Right lung (tissue), 10 donors: ENCODE results near the gene RAB44. TPM values are rescaled to one million over a fixed set of nuclear protein-coding genes. Genes with fewer than 3 reads are reported as not detected.
"Not testable (repeated sequence)": the region's sequence is repeated elsewhere in the genome, so short reads cannot be mapped to it uniquely, and the experiment has no call there.

Experiments
- DNase-seq, 2 donors: peaks; one replicate each; pipeline ENCODE4 v3.0.0-alpha.2; 2013
- long read RNA-seq, 8 donors: transcript quantifications; one replicate each; lab custom pipeline, GENCODE V29; 2026
- polyA plus RNA-seq, 5 donors: library from polyadenylated mRNA; unstranded; fragments of 120-200 nt; gene quantifications; one replicate each; pipeline versions ENCODE4 v1.2.1 to v1.2.3, GENCODE V29; 2013; ENCODE audit warnings: inconsistent platforms in 1 of 5, low replicate concordance in 1 of 5; ENCODE audit not compliant: insufficient read length in 5 of 5, insufficient read depth in 1 of 5

The RAB44 gene, protein sequence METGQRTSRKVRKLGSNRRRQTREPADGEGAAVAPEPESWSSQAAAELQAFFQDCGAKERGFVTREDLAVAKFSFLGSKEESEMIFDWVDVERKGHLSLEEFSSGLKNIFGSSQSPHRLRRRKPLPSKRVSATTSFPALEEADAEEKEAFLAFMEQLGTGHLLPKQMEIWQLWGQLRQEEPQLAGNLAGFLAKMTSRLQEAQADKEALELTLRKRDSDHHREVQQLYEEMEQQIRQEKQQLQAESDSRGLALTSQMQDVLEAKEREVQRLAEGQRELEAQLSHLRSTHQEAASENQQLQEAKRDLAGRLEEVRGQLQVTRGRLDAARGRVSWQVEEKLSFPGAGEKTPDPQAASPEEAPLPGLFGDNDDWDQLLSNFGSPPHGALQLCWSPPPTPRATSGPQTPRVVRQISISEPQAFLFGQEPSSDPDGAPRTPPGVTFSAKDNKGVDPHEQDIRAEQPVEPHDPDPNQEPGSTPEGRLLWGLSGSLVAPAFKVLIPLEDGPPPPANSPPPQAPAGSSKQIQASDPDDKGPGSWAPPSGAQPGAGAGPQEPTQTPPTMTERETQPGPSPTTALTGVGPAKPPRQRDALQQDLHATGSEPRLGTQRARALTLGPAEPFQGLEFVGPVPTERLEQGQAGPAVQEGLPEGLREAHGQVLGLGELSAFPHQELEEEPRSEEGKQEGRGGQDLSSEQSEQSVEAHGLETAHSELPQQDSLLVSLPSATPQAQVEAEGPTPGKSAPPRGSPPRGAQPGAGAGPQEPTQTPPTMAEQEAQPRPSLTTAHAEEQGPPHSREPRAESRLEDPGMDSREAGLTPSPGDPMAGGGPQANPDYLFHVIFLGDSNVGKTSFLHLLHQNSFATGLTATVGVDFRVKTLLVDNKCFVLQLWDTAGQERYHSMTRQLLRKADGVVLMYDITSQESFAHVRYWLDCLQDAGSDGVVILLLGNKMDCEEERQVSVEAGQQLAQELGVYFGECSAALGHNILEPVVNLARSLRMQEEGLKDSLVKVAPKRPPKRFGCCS
- under 1 TPM; 0.09 to 0.17 (median 0.12) TPM for polyA plus RNA-seq
- long read RNA-seq, donor 1, result 0 reads
- long read RNA-seq, donor 2, result 0 reads
- long read RNA-seq, donor 3, result 0 reads
- long read RNA-seq, donor 4, result 0 reads
- long read RNA-seq, donor 5, result 0 reads
- long read RNA-seq, donor 6, result 0 reads
- long read RNA-seq, donor 7, result 0 reads
- long read RNA-seq, donor 8, result 0 reads

- no peak for DNase-seq
These were observed at the start of gene RAB44 for GRCh38 chr6:36697481-36697903. Gene RAB44, plus strand, starts transcription at chr6:36697826. Its CDS starts 6,410 bp downstream, at chr6:36704236.

DNA sequence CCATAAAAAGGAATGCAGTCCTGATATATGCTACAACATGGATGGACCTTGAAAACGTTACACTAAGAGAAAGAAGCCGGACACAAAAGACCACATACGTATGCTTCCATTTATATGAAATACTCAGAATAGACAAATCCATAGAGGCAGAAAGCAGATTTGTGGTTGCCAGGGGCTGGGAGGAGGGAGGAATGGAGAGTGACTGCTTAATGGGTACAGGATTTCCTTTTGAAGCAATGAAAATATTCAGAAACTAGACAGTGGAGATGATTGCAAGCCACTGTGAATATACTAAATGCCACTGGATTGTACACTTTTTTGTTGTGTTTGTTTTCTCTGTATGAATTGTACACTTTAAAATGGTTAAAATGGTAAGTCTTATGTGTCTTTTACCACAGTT, 48.5 kb upstream of the RAB44 start:
- no peak for DNase-seq

- no peak for DNase-seq
These were observed 47.7 kb upstream of the RAB44 start for GRCh38 chr6:36649701-36650484.

- DNase-seq, result no peak
These were observed 46.7 kb upstream of the RAB44 start for GRCh38 chr6:36650848-36651478.

DNA sequence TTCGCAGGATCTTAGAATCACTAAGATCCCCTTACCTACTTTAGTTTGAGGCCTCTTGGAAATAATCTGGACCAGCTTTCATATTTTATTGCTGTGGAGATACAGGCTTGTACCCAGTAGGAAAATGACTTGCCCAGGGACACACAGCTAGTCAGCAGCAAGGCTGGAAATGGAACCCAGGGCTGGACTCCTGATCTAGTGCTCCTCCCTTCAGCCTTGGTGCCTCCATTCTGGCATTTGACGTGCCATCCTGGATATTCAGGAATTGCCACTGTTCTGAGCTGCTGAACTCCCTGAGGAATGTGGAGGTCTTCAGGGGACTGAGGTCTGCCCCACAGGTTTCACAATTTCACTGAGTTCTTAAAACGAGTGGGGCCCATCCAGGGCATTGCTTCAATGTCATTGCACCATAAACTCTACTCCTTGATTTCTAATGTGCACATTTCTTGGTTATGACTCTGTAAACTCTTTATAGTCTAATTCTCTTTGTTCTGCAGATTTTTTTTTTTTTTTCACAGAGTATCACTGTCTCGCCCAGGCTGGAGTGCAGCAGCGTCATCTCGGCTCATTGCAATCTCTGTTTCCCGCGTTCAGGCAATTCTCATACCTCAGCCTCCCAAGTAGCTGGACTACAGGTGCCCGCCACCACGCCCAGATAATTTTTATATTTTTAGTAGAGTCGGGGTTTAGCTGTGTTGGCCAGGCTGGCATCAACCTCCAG, 45.8 kb upstream of the RAB44 start:
- DNase-seq, result no peak

GRCh38 chr6:36654469-36654868, 43.2 kb upstream of the RAB44 start:
- DNase-seq, result not testable (repeated sequence)

- DNase-seq, result no peak
These were observed 42.4 kb upstream of the RAB44 start for GRCh38 chr6:36655085-36655724.

- DNase-seq, result no peak
These were observed 41.2 kb upstream of the RAB44 start for GRCh38 chr6:36656441-36656840.

- DNase-seq, result no peak
These were observed 40.4 kb upstream of the RAB44 start for GRCh38 chr6:36657271-36657670.

- DNase-seq, result no peak
These were observed 39.6 kb upstream of the RAB44 start for GRCh38 chr6:36657942-36658544.

DNA sequence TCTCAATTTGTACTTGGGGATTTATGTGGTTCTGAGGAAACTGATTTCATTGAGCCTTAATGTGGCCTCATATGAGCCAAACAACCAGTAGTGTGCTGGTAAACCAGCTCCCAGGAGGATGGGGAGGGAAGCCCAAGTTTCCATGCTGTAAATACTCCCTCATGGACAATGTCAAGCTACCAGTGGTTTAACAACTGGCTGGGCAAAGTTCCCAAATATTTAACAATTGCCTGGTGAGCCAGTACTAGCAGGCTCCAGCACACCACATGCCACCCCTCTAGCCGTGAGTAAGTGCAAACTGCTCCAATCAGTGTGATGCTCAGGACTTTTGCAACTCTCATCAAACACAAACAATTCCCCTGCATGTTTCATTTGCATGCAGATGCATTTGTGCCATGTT, 38.4 kb upstream of the RAB44 start:
- no peak for DNase-seq

GRCh38 chr6:36660771-36661471, 36.7 kb upstream of the RAB44 start:
- no peak for DNase-seq

DNA sequence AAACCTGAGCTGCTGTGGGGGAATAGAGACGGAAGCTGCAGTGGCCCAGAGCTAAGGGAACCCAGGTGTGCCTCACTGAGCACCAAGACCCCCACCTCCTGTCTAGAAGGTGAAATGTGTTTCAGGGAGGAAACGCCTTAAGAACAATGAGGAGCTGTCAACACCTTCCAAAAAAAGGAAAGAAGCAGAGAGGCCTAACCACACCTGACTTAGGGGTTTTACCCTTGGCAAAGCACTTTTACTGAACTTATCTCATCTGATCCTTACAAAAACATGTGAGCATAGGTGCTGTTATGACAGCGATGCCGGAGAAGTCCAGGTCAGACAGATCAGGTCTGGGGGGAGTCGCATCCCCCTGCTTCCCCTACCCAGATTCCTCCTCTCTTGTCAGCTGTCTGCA, 35.2 kb upstream of the RAB44 start:
- DNase-seq, result no peak

DNA sequence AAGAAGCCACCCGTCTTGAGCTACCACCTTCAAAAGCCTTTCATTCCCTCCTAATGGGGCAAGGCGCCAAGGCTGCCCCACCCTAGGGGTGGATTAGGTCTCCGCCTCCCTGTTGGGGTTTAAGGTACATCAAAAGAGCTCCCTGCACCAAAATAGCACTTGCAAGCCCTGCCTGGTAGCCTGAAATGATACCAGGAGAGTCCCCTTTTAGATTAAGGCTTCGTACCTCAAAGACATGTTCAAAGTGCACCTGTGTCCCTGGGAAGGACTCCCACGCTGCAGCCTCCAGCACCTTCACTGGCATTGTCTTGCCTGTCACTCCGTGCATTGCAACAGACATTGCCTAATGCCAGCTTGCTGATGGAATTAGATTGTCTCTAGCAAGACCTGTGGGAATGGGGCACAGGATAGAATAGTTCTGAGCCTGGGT, 34.8 kb upstream of the RAB44 start:
- no peak for DNase-seq

GRCh38 chr6:36663504-36664446, 33.9 kb upstream of the RAB44 start:
- DNase-seq, result no peak

DNA sequence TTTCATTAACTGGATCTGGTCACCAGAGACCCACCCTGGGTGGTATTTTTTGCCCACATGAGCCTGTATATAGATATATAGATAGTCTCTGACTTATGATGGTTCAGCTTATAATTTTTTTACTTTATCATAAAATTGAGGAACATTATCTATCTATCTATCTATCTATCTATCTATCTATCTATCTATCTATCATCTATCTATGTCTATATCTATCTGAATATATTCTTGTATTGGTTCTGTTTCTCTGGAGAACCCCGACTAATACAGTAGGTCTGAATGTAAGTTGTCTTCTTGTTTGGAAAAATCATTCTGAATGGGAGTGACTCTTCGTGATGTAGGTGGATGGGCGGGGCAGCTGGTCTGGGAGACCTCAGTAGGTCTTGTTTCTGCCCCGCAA, 32.4 kb upstream of the RAB44 start:
- no peak for DNase-seq

GRCh38 chr6:36666287-36666686, 31.3 kb upstream of the RAB44 start:
- DNase-seq, result no peak
